WI38 (cell line): ENCODE data around the gene KLK14.

Experiments used
- H3K4me3 ChIP-seq: 2 replicates; pipeline ENCODE4 v1.5.1; 2011; ENCODE audit warnings: low read depth, mild to moderate bottlenecking, control low read depth, low read length
- TF ChIP-seq, protein P1 (sequence below): IDR thresholded peaks from 2 replicates; pipeline ENCODE4 v1.5.1; 2012; ENCODE audit warnings: low read depth, mild to moderate bottlenecking, control low read depth, low read length

The KLK14 gene

DNA sequence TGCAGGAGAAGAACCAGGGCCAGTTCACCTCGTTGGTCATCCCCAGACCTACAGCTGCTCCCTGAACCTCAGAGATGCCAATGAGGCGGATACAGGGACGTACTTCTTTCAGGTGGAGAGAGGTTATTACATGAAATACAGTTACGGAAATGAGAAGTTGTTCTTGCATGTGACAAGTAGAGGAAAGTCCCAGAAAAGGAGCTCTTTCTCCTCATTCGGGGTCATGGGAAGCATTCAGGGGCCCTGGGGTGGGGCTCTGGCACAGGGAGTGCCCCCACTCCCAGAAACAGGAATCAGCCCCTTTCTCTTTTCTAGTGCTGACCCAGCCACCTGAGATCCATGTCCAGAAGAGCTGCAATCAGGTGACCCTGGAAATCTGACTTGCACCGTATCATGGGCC is 37.5 kb upstream of the KLK14 start:
- TF ChIP-seq, protein P1, sequence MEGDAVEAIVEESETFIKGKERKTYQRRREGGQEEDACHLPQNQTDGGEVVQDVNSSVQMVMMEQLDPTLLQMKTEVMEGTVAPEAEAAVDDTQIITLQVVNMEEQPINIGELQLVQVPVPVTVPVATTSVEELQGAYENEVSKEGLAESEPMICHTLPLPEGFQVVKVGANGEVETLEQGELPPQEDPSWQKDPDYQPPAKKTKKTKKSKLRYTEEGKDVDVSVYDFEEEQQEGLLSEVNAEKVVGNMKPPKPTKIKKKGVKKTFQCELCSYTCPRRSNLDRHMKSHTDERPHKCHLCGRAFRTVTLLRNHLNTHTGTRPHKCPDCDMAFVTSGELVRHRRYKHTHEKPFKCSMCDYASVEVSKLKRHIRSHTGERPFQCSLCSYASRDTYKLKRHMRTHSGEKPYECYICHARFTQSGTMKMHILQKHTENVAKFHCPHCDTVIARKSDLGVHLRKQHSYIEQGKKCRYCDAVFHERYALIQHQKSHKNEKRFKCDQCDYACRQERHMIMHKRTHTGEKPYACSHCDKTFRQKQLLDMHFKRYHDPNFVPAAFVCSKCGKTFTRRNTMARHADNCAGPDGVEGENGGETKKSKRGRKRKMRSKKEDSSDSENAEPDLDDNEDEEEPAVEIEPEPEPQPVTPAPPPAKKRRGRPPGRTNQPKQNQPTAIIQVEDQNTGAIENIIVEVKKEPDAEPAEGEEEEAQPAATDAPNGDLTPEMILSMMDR, result no peak
- H3K4me3 ChIP-seq, result no peak overlapping the region

DNA sequence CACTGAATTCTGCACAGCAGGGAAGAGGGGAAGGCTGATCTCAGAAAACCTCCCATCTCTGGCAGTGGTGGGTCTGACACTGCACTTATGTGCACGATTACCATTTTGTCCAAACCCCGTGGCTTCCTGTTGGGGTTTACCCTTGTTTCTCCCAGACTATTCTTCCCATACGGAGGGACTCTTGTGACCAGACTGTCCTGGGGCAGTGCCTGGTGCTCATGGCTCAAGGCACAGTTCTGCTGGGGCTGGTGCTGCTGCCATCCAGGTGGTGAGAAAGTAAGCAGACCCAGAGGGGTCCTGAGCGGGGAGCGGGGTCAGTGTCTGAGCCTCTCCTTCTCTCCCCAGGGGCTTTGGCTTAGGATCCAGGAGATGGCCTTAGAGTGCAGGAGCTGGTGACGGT is 36.9 kb upstream of the KLK14 start:
- no peak overlapping the region for H3K4me3 ChIP-seq
- TF ChIP-seq, protein P1, result no peak

DNA sequence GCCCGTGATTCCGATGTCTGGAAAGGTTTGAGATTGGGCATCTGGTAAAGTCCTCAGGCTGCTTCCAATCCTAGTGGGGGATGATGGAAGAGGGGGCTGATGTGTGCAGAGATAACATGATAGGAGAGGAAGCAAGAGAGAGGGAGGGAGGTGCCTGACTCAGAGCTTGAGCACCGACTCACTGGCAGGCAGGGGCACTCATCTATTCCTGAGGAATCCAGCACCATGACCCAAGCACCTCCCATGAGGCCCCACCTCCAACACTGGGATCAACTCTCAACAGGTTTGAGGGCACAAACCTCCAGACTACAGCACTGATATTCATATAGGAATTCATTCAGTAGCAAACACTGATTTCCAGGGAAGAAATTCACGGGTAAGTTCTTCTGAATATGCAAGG is 36.4 kb upstream of the KLK14 start:
- H3K4me3 ChIP-seq, result no peak overlapping the region
- TF ChIP-seq, protein P1, result no peak

DNA sequence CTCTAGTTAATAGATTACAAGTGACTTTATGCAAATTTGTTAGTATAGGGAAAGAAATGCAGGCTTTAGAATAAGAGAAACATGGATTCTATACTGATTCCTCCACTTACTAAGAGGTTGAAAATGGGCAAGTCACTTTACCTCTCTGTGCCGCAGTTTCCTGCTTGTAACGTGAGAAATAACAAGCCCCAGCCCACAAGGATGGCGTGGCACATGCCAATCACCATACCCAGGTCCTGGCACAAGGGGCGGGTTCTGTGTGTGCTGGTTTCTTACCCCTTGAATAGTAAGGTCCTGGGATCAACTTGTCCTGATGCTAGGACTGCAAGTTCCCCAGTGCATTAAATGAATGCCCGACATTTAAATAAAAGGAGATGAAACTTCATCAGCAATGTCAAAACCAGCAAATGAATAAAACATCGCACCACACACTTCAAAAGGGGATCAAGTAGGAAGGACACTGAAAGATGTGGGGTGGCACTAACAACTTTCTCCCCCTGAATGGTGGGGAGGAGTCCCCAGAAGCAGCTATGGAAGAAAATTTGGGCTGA is 34.1 kb upstream of the KLK14 start:
- TF ChIP-seq, protein P1, result no peak
- no peak overlapping the region for H3K4me3 ChIP-seq

- H3K4me3 ChIP-seq, result no peak overlapping the region
- TF ChIP-seq, protein P1, result no peak
Observed at GRCh38 chr19:51114087-51114729, 31.5 kb upstream of the KLK14 start.

GRCh38 chr19:51111606-51112005 is 28.9 kb upstream of the KLK14 start:
- TF ChIP-seq, protein P1, result peak; percentile 38
- H3K4me3 ChIP-seq, result no peak overlapping the region

- no peak overlapping the region for H3K4me3 ChIP-seq
- TF ChIP-seq, protein P1, result no peak
Observed at GRCh38 chr19:51110666-51110971, 27.9 kb upstream of the KLK14 start.
